Measurements from ENCODE around the gene ACSL1.

The ACSL1 gene

GRCh38 chr4:184760681-184761080 is 65.1 kb downstream of the ACSL1 start:
- no peak for DNase-seq (ENCODE audit: low read depth, low spot score)
- Histone ChIP-seq H3K4me3 (no peak overlapping the region), H3K9ac (ENCODE audit: insufficient read length) (no peak overlapping the region), H3K9me3 (ENCODE audit: low read depth, low read length) (no peaks in the 10 kb centered on the region), H3K27ac (no peak overlapping the region), H3K36me3 (ENCODE audit: insufficient read depth, low read length) (no peaks in the 10 kb centered on the region)
- TF ChIP-seq EZH2 (IDR thresholded peaks at IDR 0.05): no peak
- TF ChIP-seq FOXP2 (optimal IDR thresholded peaks at IDR 0.05; ENCODE audit: control extremely low read depth, extremely low read length, insufficient read depth): no peak
- TF ChIP-seq POLR2AphosphoS5 (IDR thresholded peaks at IDR 0.05; ENCODE audit: borderline replicate concordance, low read depth, low read length): no peak

GRCh38 chr4:184757810-184758209 is 68.0 kb downstream of the ACSL1 start:
- no peak overlapping the region for H3K27ac ChIP-seq
- no peak for TF ChIP-seq FOXP2 (optimal IDR thresholded peaks at IDR 0.05; ENCODE audit: control extremely low read depth, extremely low read length, insufficient read depth)
- no peak for TF ChIP-seq POLR2AphosphoS5 (IDR thresholded peaks at IDR 0.05; ENCODE audit: borderline replicate concordance, low read depth, low read length)
- no peak for TF ChIP-seq EZH2 (IDR thresholded peaks at IDR 0.05)
- no peak overlapping the region for H3K9ac ChIP-seq (ENCODE audit: insufficient read length)

GRCh38 chr4:184756399-184756798 is 69.4 kb downstream of the ACSL1 start:
- DNase-seq (ENCODE audit: low read depth, low spot score): no peak
- H3K9me3 ChIP-seq (ENCODE audit: low read depth, low read length): no peaks in the 10 kb centered on the region
- no peak overlapping the region for H3K4me3 ChIP-seq
- no peaks in the 10 kb centered on the region for H3K36me3 ChIP-seq (ENCODE audit: insufficient read depth, low read length)
- no peak overlapping the region for H3K9ac ChIP-seq (ENCODE audit: insufficient read length)
- TF ChIP-seq POLR2AphosphoS5 (IDR thresholded peaks at IDR 0.05; ENCODE audit: borderline replicate concordance, low read depth, low read length): no peak
- no peak for TF ChIP-seq FOXP2 (optimal IDR thresholded peaks at IDR 0.05; ENCODE audit: control extremely low read depth, extremely low read length, insufficient read depth)
- no peak for TF ChIP-seq EZH2 (IDR thresholded peaks at IDR 0.05)
- no peak overlapping the region for H3K27ac ChIP-seq

More at GRCh38 chr4:184757810-184758209, 68.0 kb downstream of the ACSL1 start:
- no peak overlapping the region for H3K4me3 ChIP-seq
- H3K9me3 ChIP-seq (ENCODE audit: low read depth, low read length): no peaks in the 10 kb centered on the region
- H3K36me3 ChIP-seq (ENCODE audit: insufficient read depth, low read length): no peaks in the 10 kb centered on the region
- no peak for DNase-seq (ENCODE audit: low read depth, low spot score)

- TF ChIP-seq EZH2 (IDR thresholded peaks at IDR 0.05) (no peak), FOXP2 (optimal IDR thresholded peaks at IDR 0.05; ENCODE audit: control extremely low read depth, extremely low read length, insufficient read depth) (no peak), POLR2AphosphoS5 (IDR thresholded peaks at IDR 0.05; ENCODE audit: borderline replicate concordance, low read depth, low read length) (no peak)
- DNase-seq (ENCODE audit: low read depth, low spot score): no peak
- Histone ChIP-seq H3K4me3 (no peak overlapping the region), H3K9me3 (ENCODE audit: low read depth, low read length) (no peaks in the 10 kb centered on the region), H3K36me3 (ENCODE audit: insufficient read depth, low read length) (no peaks in the 10 kb centered on the region), H3K27ac (no peak overlapping the region), H3K9ac (ENCODE audit: insufficient read length) (no peak overlapping the region)
Measured at GRCh38 chr4:184755278-184755677, 70.5 kb downstream of the ACSL1 start.

GRCh38 chr4:184752496-184753275 is 73.1 kb downstream of the ACSL1 start:
- no peak overlapping the region for H3K4me3 ChIP-seq
- H3K36me3 ChIP-seq (ENCODE audit: insufficient read depth, low read length): no peaks in the 10 kb centered on the region
- no peak overlapping the region for H3K27ac ChIP-seq
- no peak for TF ChIP-seq EZH2 (IDR thresholded peaks at IDR 0.05)
- no peak for TF ChIP-seq FOXP2 (optimal IDR thresholded peaks at IDR 0.05; ENCODE audit: control extremely low read depth, extremely low read length, insufficient read depth)
- no peak for TF ChIP-seq POLR2AphosphoS5 (IDR thresholded peaks at IDR 0.05; ENCODE audit: borderline replicate concordance, low read depth, low read length)
- DNase-seq (ENCODE audit: low read depth, low spot score): no peak
- no peak overlapping the region for H3K9ac ChIP-seq (ENCODE audit: insufficient read length)
- H3K9me3 ChIP-seq (ENCODE audit: low read depth, low read length): no peaks in the 10 kb centered on the region

- Histone ChIP-seq H3K9me3 (ENCODE audit: low read depth, low read length) (no peaks in the 10 kb centered on the region), H3K27ac (no peak overlapping the region), H3K4me3 (no peak overlapping the region), H3K36me3 (ENCODE audit: insufficient read depth, low read length) (no peaks in the 10 kb centered on the region), H3K9ac (ENCODE audit: insufficient read length) (no peak overlapping the region)
- no peak for TF ChIP-seq EZH2 (IDR thresholded peaks at IDR 0.05)
- no peak for TF ChIP-seq POLR2AphosphoS5 (IDR thresholded peaks at IDR 0.05; ENCODE audit: borderline replicate concordance, low read depth, low read length)
- no peak for TF ChIP-seq FOXP2 (optimal IDR thresholded peaks at IDR 0.05; ENCODE audit: control extremely low read depth, extremely low read length, insufficient read depth)
- no peak for DNase-seq (ENCODE audit: low read depth, low spot score)
Measured at GRCh38 chr4:184751585-184751956, 74.2 kb downstream of the ACSL1 start.

- H3K9ac ChIP-seq (ENCODE audit: insufficient read length): no peak overlapping the region
- H3K9me3 ChIP-seq (ENCODE audit: low read depth, low read length): no peaks in the 10 kb centered on the region
- DNase-seq (ENCODE audit: low read depth, low spot score): no peak
- no peak for TF ChIP-seq EZH2 (IDR thresholded peaks at IDR 0.05)
- H3K27ac ChIP-seq: no peak overlapping the region
- H3K36me3 ChIP-seq (ENCODE audit: insufficient read depth, low read length): no peaks in the 10 kb centered on the region
- H3K4me3 ChIP-seq: no peak overlapping the region
Measured at GRCh38 chr4:184750926-184751584, 74.7 kb downstream of the ACSL1 start.

GRCh38 chr4:184748251-184748652 is 77.5 kb downstream of the ACSL1 start:
- H3K9me3 ChIP-seq (ENCODE audit: low read depth, low read length): no peaks in the 10 kb centered on the region
- no peak for TF ChIP-seq EZH2 (IDR thresholded peaks at IDR 0.05)
- TF ChIP-seq FOXP2 (optimal IDR thresholded peaks at IDR 0.05; ENCODE audit: control extremely low read depth, extremely low read length, insufficient read depth): no peak
- TF ChIP-seq POLR2AphosphoS5 (IDR thresholded peaks at IDR 0.05; ENCODE audit: borderline replicate concordance, low read depth, low read length): no peak
- no peaks in the 10 kb centered on the region for H3K36me3 ChIP-seq (ENCODE audit: insufficient read depth, low read length)
- H3K27ac ChIP-seq: no peak overlapping the region
- no peak overlapping the region for H3K9ac ChIP-seq (ENCODE audit: insufficient read length)
- H3K4me3 ChIP-seq: no peak overlapping the region
- DNase-seq (ENCODE audit: low read depth, low spot score): no peak
